Fibroblast of lung (primary cell): ENCODE data around the gene C10orf71.

Experiments
- EZH2 ChIP-seq: IDR thresholded peaks from 2 replicates; pipeline ENCODE4 v1.5.1; 2012; ENCODE audit warnings: low read length, control low read depth, mild to moderate bottlenecking; ENCODE audit errors: missing control alignments
- TF ChIP-seq, protein P1 (sequence below), 2 donors: IDR thresholded peaks in 1 of 2; conservative IDR thresholded peaks in 1 of 2; 1 replicate in 1 of 2; 2 replicates in 1 of 2; pipeline ENCODE4 v1.5.1; 2011 to 2012; ENCODE audit warnings: low read length in 2 of 2, control low read depth in 1 of 2, inconsistent platforms in 1 of 2, low read depth in 1 of 2, mild to moderate bottlenecking in 1 of 2

GRCh38 chr10:49321021-49321420, 22.1 kb downstream of the C10orf71 start:
- no peak for TF ChIP-seq EZH2
- TF ChIP-seq, protein P1, sequence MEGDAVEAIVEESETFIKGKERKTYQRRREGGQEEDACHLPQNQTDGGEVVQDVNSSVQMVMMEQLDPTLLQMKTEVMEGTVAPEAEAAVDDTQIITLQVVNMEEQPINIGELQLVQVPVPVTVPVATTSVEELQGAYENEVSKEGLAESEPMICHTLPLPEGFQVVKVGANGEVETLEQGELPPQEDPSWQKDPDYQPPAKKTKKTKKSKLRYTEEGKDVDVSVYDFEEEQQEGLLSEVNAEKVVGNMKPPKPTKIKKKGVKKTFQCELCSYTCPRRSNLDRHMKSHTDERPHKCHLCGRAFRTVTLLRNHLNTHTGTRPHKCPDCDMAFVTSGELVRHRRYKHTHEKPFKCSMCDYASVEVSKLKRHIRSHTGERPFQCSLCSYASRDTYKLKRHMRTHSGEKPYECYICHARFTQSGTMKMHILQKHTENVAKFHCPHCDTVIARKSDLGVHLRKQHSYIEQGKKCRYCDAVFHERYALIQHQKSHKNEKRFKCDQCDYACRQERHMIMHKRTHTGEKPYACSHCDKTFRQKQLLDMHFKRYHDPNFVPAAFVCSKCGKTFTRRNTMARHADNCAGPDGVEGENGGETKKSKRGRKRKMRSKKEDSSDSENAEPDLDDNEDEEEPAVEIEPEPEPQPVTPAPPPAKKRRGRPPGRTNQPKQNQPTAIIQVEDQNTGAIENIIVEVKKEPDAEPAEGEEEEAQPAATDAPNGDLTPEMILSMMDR (conservative IDR thresholded peaks at IDR 0.05 in 1 of 2, IDR thresholded peaks at IDR 0.05 in 1 of 2; ENCODE audit: low read depth in 1 of 2, low read length in 2 of 2): no peak
